Neuronal stem cell (in vitro differentiated cells): Measurements from ENCODE around the gene LIN52. TPM values are rescaled to one million over a fixed set of nuclear protein-coding genes. Genes with fewer than 3 reads are reported as not detected.

Source experiments
- DNase-seq: peaks from one replicate; pipeline ENCODE4 v3.0.0-alpha.2; 2013; ENCODE audit warnings: low spot score
- H2AFZ ChIP-seq: one replicate; pipeline ENCODE4 v1.6.1; 2013; ENCODE audit warnings: mild to moderate bottlenecking, low read length, inconsistent platforms
- H2AK5ac ChIP-seq: 2 replicates; pipeline ENCODE4 v1.6.1; 2013; ENCODE audit warnings: low read depth, mild to moderate bottlenecking, inconsistent platforms, low read length, moderate library complexity, mixed read lengths
- H2BK120ac ChIP-seq: 2 replicates; pipeline ENCODE4 v1.6.1; 2013; ENCODE audit warnings: low read depth, mild to moderate bottlenecking, inconsistent platforms, low read length, moderate library complexity, mixed read lengths
- H2BK12ac ChIP-seq: one replicate; pipeline ENCODE4 v1.6.1; 2013; ENCODE audit warnings: low read length, inconsistent platforms
- H2BK15ac ChIP-seq: 2 replicates; pipeline ENCODE4 v1.6.1; 2013; ENCODE audit warnings: mild to moderate bottlenecking, low read length, inconsistent platforms, mixed read lengths
- H2BK5ac ChIP-seq: one replicate; pipeline ENCODE4 v1.6.1; 2013; ENCODE audit warnings: inconsistent platforms, mild to moderate bottlenecking, low read length, moderate library complexity
- H3K14ac ChIP-seq: one replicate; pipeline ENCODE4 v1.6.1; 2013; ENCODE audit warnings: low read length, inconsistent platforms
- H3K18ac ChIP-seq: 2 replicates; pipeline ENCODE4 v1.6.1; 2013; ENCODE audit warnings: low read length, inconsistent platforms
- H3K23ac ChIP-seq: 2 replicates; pipeline ENCODE4 v1.6.1; 2013; ENCODE audit warnings: low read depth, mild to moderate bottlenecking, mixed read lengths, low read length, inconsistent platforms; ENCODE audit not compliant: poor library complexity
- H3K27ac ChIP-seq: replicated peaks from 3 replicates; pipeline ENCODE4 v1.5.1; 2013; ENCODE audit warnings: low read length, inconsistent platforms
- H3K27me3 ChIP-seq, 3 experiments: 2 replicates each; pipeline ENCODE4 v1.6.1; 2013; ENCODE audit warnings: low read length in 3 of 3, mild to moderate bottlenecking in 2 of 3, inconsistent platforms in 1 of 3, low read depth in 1 of 3, mixed read lengths in 1 of 3, moderate library complexity in 1 of 3; ENCODE audit not compliant: control insufficient read depth in 3 of 3, insufficient read depth in 3 of 3
- H3K36me3 ChIP-seq, 2 donors: replicated peaks in 1 of 2; 2 replicates each; pipeline ENCODE4 v1.6.1; 2013; ENCODE audit warnings: low read length in 2 of 2; ENCODE audit not compliant: control insufficient read depth in 2 of 2, insufficient read depth in 2 of 2
- H3K4ac ChIP-seq: 2 replicates; pipeline ENCODE4 v1.6.1; 2013; ENCODE audit warnings: inconsistent platforms, mild to moderate bottlenecking, low read length, moderate library complexity
- H3K4me1 ChIP-seq, 2 donors: 1 replicate in 1 of 2; 2 replicates in 1 of 2; pipeline ENCODE4 v1.6.1; 2013; ENCODE audit warnings: low read length in 2 of 2, low read depth in 1 of 2; ENCODE audit not compliant: control insufficient read depth in 2 of 2, insufficient read depth in 1 of 2
- H3K4me2 ChIP-seq: one replicate; pipeline ENCODE4 v1.6.1; 2013; ENCODE audit warnings: mild to moderate bottlenecking, low read length, inconsistent platforms; ENCODE audit not compliant: insufficient read depth, poor library complexity, severe bottlenecking
- H3K4me3 ChIP-seq, 2 donors: 2 replicates each; pipeline ENCODE4 v1.5.1; 2013; ENCODE audit warnings: low read length in 2 of 2, mild to moderate bottlenecking in 2 of 2, inconsistent platforms in 1 of 2, moderate library complexity in 1 of 2
- H3K79me1 ChIP-seq: one replicate; pipeline ENCODE4 v1.6.1; 2013; ENCODE audit warnings: low read depth, mild to moderate bottlenecking, inconsistent platforms, low read length, moderate library complexity
- H3K9ac ChIP-seq: one replicate; pipeline ENCODE4 v1.6.1; 2013; ENCODE audit warnings: mild to moderate bottlenecking, low read depth, low read length, inconsistent platforms; ENCODE audit not compliant: poor library complexity
- H3K9me3 ChIP-seq, 2 donors: replicated peaks in 1 of 2; 2 replicates each; pipeline versions ENCODE3 to v1.6.1; 2013; ENCODE audit warnings: low read length in 2 of 2, mild to moderate bottlenecking in 2 of 2, inconsistent platforms in 1 of 2, low read depth in 1 of 2, mixed read lengths in 1 of 2, moderate library complexity in 1 of 2; ENCODE audit not compliant: control insufficient read depth in 2 of 2, insufficient read depth in 1 of 2
- H4K8ac ChIP-seq: one replicate; pipeline ENCODE4 v1.6.1; 2013; ENCODE audit warnings: low read depth, mild to moderate bottlenecking, inconsistent platforms, low read length, moderate library complexity
- H4K91ac ChIP-seq: one replicate; pipeline ENCODE4 v1.6.1; 2013; ENCODE audit warnings: low read length, low read depth, mild to moderate bottlenecking, inconsistent platforms; ENCODE audit not compliant: poor library complexity
- WGBS, 2 donors: extraction: QIAGEN DNeasy Blood & Tissue Kit; methylation state at CpG; one replicate each; pipeline ENCODE4 v1.1.7; 2013; ENCODE audit warnings: missing lambda C conversion rate in 2 of 2, mixed read lengths in 1 of 2; ENCODE audit not compliant: insufficient read length in 2 of 2, insufficient replicate concordance in 1 of 2; ENCODE audit errors: extremely low coverage in 2 of 2; 5-methylcytosine and 5-hydroxymethylcytosine counted together
- small RNA-seq: library from polyadenylated mRNA; stranded (forward); fragments of <200 nt; extraction: miRNeasy Mini kit (QIAGEN cat#:217004); gene quantifications from one replicate; pipeline ENCODE3, GENCODE V24; 2013; ENCODE audit not compliant: insufficient read depth

Gene LIN52

GRCh38 chr14:74248017-74248416 lies 163.3 kb downstream of the LIN52 start:
- no peak overlapping the region for H2BK5ac ChIP-seq
- no peak overlapping the region for H3K18ac ChIP-seq
- WGBS, 2 donors: no CpG with 5 or more reads among the region's 6 CpGs
- no peak overlapping the region for H3K4me3 ChIP-seq
- H3K23ac ChIP-seq: no peak overlapping the region
- no peak overlapping the region for H2AK5ac ChIP-seq
- no peak overlapping the region for H2BK120ac ChIP-seq
- no peaks in the 10 kb centered on the region for H3K9me3 ChIP-seq
- H3K9ac ChIP-seq: no peak overlapping the region
- no peak overlapping the region for H2BK15ac ChIP-seq
- no peak overlapping the region for H3K4ac ChIP-seq
- no peak for DNase-seq
- H3K4me2 ChIP-seq: no peak overlapping the region
- H3K27me3 ChIP-seq: peaks cover 2 to 72% (median 21%) of the 10 kb centered on the region in 3 experiments
- H2BK12ac ChIP-seq: no peak overlapping the region
- H2AFZ ChIP-seq: no peak overlapping the region
- no peak overlapping the region for H4K8ac ChIP-seq
- no peaks in the 10 kb centered on the region for H3K79me1 ChIP-seq
- H4K91ac ChIP-seq: no peak overlapping the region
- H3K14ac ChIP-seq: no peak overlapping the region
- H3K27ac ChIP-seq: no peak overlapping the region
- H3K4me1 ChIP-seq: peaks cover 2 to 8% of the 10 kb centered on the region in 2 donors
- no peaks in the 10 kb centered on the region for H3K36me3 ChIP-seq

DNA sequence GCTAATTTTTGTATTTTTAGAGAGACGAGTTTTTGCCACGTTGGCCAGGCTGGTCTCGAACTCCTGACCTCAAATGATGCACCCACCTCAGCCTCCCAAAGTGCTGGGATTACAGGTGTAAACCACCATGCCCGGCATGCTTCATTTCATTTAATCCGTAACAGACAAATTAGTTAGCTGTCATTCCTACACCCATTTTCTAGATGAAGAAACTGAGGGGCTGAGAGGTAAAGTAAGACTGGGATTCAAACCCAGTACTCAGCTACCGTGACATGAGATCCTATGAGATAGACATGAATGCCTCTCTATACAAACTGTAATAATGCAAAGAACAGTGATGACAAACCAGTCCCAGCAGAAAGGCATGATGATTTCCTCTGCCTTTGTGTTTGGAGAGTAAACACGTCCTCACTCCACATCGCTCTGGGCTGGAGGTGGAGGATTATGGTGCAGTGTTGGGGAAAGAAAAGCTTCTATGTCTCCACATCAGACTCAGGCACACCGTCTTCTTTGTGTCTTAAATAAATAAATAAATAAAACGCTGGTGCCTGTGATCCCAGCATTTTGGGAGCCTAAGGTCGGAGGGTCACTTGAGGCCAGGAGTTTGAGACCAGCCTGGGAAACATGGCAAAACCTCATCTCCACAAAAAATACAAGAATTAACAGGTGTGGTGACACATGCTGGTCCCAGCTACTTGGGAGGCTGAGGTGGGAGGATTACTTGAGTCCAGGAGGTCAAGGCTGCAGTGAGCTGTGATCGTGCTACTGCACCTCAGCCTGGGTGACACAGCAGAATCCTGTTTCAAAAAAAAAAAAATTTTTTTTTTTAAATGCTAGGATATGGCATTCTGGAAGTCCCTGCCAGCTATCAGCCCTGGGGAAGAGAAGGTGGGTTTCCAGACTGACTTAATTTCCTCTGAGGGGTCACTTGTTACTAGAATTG lies 164.9 kb downstream of the LIN52 start:
- no peak for DNase-seq
- no peak overlapping the region for H4K91ac ChIP-seq
- no peak overlapping the region for H3K18ac ChIP-seq
- H3K36me3 ChIP-seq: no peaks in the 10 kb centered on the region
- H2BK15ac ChIP-seq: no peak overlapping the region
- no peak overlapping the region for H2BK120ac ChIP-seq
- H2BK12ac ChIP-seq: no peak overlapping the region
- no CpG with 5 or more reads among the region's 12 CpGs for WGBS, 2 donors
- H3K27me3 ChIP-seq: peaks cover 0 to 64% (median 7%) of the 10 kb centered on the region in 3 experiments
- H3K4me1 ChIP-seq: peaks cover 2 to 6% of the 10 kb centered on the region in 2 donors
- no peak overlapping the region for H3K4ac ChIP-seq
- no peaks in the 10 kb centered on the region for H3K9me3 ChIP-seq
- H3K27ac ChIP-seq: no peak overlapping the region
- no peak overlapping the region for H2AK5ac ChIP-seq
- H4K8ac ChIP-seq: no peak overlapping the region
- H2AFZ ChIP-seq: no peak overlapping the region
- H3K23ac ChIP-seq: no peak overlapping the region
- H2BK5ac ChIP-seq: no peak overlapping the region
- H3K4me3 ChIP-seq: no peak overlapping the region
- no peak overlapping the region for H3K9ac ChIP-seq
- H3K4me2 ChIP-seq: no peak overlapping the region
- no peaks in the 10 kb centered on the region for H3K79me1 ChIP-seq
- H3K14ac ChIP-seq: no peak overlapping the region

Small RNA genes within 50 kb of the gene (small RNA-seq; reads per million reads assigned to genes)
- gene AC006349.1 (not detected), gene RN7SL530P (not detected)
